OCI-LY3 (cell line): ENCODE measurements around the gene REM1.

Experiments used
- EZH2phosphoT487 ChIP-seq: fragments of 200-600 bp; shearing (Covaris generic); IDR thresholded peaks from 2 replicates; pipeline ENCODE4 v1.6.1; 2018; ENCODE audit warnings: antibody characterized with exemption, mixed run types, low read depth
- TF ChIP-seq, protein P1 (sequence below): fragments of 200-600, 300-600 bp; sonication (generic); IDR thresholded peaks from 2 replicates; pipeline ENCODE4 v1.5.1; 2014; ENCODE audit warnings: antibody characterized with exemption, low read length, low read depth

- TF ChIP-seq, protein P1, sequence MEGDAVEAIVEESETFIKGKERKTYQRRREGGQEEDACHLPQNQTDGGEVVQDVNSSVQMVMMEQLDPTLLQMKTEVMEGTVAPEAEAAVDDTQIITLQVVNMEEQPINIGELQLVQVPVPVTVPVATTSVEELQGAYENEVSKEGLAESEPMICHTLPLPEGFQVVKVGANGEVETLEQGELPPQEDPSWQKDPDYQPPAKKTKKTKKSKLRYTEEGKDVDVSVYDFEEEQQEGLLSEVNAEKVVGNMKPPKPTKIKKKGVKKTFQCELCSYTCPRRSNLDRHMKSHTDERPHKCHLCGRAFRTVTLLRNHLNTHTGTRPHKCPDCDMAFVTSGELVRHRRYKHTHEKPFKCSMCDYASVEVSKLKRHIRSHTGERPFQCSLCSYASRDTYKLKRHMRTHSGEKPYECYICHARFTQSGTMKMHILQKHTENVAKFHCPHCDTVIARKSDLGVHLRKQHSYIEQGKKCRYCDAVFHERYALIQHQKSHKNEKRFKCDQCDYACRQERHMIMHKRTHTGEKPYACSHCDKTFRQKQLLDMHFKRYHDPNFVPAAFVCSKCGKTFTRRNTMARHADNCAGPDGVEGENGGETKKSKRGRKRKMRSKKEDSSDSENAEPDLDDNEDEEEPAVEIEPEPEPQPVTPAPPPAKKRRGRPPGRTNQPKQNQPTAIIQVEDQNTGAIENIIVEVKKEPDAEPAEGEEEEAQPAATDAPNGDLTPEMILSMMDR, result no peak
- no peak for TF ChIP-seq EZH2phosphoT487
Measured at GRCh38 chr20:31452575-31452974, 22.5 kb upstream of the REM1 start.
